SIG-M5 (cell line): ENCODE results near the gene PNPLA2.

Experiments used
- DNase-seq: peaks from one replicate; lab custom pipeline; 2025; lab: John Stamatoyannopoulos, UW

Gene PNPLA2

DNA sequence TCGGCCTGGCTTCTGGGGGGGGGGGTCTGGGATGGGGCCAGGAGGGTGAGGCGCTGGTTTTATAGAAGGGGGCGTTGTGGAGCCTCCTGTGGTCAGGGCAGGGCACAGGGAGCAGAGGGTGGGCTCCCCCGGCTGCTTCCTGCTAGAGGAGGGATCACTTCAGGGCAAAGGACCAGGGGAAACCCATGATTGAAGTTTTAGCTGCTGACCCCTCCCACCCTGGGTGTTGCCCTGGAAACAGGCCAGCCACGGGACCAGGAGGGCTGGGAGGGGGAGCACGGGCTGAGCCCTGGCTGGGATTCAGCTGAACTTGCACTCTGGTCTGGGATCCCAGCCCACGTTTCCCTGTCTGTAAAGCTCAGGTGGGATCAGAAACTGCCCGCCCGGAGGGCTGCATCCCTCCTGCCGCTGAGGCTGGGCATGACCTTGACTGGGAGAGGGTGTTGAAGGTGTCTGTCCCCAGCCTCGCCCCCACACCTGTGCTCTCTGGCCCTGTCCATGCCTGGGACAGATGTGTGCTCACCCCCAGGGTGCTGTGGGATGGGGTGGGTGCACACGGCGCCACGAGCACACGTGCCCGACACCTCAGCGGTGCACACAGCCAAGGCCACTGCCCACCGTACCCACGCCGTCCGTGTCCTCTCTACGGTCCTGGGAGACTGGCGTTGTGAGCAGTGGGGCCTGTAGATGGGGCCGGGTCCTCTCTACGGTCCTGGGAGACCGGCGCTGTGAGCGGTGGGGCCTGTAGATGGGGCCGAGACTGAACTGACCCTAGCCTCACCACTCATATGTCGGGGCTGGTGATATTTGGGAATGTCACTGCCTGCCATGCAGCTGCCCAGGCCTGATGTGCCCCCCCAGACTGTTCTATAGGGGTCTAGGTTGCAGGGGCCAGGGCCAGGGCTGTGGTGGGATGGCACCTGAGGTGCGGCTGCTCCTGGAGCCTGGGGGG is 26.3 kb downstream of the PNPLA2 start:
- DNase-seq, result no peak

DNA sequence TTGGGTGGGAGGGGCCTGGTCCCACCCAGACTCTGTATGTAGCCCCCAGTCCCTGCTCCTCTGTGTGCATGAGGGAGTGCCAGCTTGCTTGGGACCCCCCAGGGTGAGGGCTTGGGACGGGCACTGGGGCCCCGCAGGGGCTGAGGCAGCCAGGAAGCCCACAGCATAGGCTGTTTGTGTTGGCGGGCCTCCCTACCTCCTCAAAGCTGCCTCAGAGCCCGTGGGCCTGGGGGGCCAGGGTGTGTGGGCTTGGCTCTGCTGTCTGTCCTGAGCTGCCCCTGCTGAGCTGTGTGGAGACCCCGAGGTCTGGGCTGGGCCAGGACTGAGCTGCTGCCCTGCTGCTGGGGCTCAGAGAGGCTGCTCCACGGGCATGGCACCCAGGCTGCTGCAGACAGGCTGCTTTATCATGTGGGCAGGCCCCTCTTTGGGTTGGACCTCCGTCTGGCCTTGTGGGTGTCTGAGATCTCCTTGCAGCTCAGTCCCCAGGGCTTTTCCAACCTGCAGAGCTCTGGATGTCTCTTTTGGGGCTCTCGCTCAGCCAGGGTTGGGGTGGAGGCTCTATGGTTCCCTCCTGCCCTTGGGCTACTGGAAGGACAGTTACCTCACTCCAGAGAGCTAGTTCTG is 27.3 kb downstream of the PNPLA2 start:
- no peak for DNase-seq

DNA sequence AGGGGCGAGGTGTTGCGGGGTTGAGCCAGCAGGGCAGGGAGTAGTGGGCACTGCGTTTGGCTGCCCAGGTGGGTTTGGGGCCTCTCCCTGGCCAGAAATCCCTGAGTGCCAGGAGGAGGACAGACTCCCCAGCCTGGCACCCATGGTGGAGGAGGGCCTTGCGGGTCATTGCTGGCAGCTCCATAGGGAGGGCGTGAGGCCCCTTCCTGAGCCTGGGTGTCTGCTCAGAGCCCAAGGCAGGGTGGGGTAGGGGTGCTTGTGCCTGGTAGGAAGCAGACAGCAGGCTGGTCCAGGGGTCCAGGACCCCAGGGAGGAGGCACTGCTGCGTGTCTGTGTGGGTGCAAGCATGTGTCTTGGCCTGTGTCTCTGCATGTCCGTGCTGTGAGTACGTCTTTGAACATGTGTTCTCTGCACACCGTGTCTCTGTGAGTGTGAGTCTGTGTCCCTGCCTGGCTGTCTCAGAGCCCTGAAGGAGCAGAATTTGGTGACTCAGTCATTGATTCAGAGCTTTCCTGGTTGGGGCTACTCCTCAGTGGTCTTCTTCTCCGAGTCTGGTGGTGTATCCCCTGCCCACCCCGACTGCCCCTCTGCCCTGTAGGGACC is 27.9 kb downstream of the PNPLA2 start:
- no peak for DNase-seq

DNA sequence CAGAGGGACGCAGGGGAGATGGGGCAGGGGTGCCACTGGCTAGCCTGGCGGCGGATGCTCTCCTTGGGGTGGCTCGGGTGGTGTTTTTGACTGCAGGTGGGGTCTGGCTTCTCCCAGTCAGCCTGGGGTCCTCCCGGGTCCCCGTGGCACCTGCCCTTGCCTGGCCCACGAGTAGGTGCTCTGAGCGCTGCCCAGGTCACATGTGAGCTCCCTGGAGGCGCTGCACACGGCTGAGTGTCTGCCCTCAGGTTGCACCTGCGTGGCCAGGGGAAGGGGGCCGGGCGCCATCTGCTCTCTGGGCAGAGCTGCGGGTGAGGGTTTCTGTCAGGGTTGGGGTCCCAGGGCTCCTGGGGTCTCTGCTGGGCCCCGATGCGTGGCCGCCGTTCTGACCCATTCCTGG is 29.2 kb downstream of the PNPLA2 start:
- no peak for DNase-seq

DNA sequence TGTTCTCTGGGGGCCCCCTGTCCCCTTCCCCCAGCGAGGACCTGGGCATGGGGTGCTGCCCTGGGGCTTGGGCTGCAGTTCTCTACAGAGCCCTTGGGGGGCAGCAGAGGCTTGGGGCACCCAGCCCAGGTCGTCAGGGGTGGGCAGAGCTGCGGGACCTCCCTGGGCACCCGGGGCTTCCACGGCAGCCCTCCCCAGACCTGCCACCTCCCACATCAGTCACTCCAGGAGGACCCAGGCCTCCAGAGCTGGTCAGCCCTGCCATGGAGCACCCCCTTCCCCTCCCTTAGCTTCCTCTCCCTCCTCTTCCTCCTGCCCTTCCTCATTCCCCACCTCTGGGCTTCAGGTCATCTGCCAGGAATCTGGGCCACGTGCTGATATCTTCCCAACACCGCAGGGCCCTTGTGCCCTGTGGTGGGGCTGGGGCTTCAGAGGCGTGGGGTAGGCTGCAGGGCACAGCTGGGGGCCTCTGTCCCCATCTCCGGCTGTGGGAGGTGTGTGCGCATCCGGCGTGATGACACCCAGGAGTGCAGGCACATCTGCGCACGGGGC is 29.7 kb downstream of the PNPLA2 start:
- no peak for DNase-seq

DNA sequence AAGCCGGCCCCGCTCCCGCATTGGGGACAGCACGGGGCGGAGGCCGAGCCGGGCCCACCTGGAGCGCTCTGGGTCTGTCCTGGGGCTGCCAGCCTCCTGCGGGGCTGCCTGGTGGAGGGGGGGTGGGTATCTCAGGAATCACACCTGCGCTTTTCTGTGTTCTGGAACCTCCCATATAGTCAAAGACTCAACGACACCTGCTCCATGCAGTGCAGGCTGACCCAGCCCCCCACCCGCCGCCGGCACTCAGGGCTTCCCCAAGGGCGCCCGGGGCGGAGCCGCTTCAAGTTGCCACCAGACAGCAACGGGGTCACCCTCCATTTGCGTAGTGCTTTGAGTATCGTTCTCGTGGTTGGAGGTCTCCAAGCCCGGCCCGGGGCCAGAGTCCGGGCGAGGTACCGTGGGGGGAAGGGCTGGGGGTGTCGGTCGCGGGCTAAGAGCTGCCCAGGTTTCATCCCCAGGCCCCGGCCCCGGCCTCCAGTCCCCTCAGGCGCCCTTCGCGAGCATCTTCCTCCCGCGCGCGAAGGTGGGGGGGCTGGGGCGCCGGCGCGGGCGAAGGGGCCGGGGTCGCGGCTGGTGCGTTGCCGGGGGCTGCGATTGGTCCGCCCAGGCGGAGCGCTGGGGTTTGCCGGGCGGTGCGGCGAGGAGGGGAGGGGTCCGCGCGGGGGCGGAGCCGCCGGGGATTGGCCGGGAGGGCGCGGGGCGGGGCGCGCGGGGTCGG is 30.6 kb downstream of the PNPLA2 start:
- DNase-seq, result no peak

DNA sequence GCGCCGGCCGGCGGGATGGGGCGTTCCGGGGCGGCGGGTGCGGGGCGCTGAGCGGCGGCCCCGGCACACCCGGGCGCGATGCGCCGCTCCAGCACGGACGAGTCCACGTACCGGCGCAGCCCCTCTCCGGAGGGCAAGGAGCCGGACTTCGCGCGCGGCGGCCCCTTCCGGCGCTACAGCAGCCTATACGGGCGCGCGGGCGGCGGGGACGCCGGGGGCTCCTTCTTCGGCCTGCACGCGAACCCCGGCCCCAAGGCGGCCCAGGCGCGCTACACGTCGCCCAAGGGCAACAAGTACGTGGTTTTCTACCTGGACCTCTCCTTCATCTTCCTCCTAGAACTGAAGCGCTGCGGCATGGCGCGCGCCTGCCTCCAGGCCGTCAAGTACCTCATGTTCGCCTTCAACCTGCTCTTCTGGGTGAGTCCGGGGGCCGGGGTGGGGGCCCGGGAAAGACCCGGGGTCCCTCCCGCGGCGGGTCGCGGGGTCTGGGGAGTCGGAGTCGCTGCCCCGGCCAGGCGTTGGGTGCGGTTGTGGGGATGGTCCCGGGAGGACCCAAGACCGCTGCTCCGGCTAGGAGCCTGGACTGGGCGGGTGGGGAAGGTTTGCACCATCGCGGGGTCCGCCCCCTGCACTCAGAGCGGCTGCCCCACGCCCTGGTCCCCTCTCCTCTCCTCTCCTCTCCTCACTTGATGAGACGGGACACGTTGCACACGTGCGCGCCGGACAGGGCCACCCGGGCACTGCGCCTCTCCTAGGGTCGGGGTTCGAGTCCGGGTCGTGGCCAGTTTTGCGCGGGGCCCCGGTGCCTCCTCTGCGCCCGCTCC is 31.4 kb downstream of the PNPLA2 start:
- no peak for DNase-seq

DNA sequence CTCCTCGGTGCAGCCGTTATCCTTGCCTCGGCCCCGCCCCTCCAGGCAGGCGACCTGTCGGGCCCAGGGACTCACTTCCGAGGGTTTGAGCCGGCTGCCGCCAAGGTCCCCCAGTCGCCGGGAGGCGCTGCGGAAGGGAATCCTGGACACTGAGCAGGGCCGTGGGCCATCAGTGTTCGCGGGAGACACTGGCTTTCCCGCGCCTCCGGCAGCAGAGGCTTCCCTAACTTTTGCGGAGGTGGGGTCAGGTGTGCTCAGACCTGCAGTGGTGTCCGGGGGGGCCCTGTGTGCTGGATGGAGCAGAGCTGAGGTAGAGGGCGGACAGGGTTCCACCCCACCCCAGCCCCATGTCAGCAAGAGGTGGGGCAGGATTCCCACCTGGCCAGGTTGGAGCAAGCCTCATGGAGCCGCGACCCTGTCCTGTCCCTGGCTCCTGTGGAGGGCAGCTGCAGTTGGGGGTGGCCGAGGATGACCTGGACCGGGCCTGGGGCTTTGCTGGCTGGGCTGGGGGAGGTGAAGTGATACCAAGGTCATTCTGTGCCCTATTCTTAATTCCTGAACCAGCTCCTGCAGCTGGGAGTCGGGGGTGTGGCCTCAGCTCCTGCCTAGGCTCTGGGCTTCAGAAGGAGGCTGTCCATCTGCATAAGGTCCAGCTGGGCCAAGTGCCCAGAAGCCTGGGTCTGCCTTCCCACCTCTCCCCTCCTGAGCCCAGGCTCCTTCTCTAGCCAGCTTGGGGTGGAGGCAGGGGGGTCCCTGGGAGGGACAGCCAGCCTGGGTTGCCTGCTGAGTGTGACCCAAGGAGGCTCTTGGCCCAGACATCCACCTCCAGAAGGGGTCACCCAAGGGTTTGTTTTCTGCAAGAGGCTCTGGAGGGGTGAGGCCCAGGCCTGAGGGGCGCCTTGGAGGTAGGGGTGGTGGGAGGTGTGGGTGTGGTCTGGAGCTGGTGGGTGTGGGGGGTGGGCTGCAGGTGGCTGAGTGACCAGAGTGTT is 32.4 kb downstream of the PNPLA2 start:
- no peak for DNase-seq

DNA sequence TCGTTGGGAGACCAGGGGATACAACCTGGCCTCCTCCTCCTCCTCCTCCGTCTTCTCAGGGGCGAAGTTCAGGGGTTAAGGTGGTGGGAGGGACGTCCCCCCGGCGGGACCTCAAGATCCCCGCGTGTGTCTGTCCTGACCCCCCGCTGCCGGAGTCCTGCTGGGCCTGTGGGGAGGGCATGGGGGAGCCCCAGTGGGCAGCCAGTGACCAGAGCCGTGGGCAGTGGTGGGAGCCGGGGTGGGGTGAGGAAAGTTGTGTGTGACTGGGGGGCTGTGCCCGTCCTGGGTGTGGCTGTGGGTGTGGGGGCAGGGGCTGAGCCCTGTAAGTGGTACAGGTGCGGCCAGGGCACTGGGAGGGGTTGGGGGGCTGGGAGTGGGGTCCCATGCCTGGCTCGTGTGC is 34.0 kb downstream of the PNPLA2 start:
- DNase-seq, result no peak

DNA sequence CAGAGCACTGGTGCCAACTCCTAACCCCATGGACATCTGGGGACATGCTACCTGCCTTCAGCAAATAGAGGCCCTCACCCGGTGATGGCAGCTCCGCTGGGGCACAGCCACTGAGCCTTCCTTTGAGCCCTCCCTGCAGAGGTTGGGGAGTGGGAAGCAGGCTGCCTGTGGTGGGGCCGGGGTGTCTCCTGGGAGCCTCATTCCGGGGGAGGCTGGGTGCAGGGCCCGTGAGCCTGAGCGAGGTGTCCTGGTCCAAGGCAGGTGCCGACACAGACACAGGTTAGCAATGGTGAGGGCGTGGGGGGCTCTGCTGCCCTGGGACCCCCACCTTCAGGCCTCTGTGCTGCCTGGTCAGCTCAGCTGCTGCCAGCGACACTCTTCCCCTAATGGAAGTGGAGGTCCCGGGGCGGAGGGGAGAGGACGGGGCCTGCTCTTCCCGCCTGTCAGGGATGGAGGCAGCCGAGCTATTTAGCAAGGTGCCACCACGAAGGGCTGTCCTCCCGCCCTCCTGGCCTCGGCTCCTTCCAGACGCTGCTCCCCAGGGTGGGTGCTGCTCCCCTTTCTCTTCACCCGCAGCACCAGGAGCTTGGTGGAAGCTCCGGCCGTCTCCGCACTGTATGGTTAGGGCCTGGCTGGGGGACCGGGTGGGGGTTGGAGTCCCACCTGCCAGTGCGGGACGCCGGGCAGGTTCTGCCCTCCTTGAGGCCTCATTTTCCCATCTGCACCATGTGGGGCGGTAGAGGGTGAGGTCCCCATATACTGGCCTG is 35.2 kb downstream of the PNPLA2 start:
- DNase-seq, result no peak

DNA sequence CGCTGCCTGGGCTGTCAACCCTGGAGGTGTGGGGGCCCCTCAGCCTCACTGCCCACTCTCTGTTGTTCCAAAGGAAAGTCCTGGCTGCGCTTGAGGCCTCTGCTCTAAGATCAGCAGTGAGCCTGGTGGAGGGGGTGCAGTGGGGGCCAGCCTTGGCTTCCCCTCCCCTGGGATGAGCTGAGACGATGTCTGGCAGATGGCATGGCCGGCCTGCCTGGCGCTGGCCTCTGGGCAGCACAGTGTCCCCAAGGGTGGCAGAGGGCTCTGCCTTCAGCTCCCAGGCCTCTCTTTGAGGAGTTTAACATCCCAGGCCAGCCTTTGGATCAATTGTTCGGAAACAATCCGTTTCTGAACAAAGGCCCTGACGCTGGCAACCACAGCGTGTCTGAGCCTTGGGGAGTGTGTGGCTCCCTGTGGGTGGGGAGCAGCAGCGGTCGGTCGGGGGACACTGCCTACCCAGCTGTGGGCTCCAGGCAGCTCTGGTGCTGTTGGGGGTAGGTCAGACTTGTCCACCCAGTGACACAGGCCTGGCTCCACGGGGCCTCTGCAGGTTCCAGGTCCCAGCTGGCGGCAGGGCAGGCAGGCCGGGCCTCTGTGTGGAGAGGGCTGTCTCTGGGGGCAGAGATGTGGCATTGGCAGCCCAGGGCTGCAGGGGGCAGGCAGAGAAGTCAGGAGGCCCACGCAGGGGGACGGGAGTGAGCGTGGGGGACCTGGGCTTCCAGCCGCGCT is 36.1 kb downstream of the PNPLA2 start:
- no peak for DNase-seq

DNA sequence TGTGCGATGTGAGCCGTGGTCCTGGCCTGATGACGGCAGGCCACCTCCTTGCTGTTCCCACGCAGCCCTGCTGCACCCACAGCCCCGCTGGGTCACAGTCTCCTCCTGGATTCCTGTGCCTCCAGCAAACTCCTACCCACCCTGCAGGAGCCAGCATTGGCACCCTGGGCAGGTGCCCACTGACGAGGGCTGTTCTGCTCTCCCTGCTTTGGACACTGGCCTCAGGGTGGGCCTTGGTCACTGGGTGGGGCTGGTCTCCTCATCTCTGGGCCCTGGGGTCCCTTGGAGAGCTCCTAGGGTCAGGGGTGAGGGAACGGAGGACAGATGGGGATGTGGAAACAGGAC is 36.6 kb downstream of the PNPLA2 start:
- DNase-seq, result no peak

DNA sequence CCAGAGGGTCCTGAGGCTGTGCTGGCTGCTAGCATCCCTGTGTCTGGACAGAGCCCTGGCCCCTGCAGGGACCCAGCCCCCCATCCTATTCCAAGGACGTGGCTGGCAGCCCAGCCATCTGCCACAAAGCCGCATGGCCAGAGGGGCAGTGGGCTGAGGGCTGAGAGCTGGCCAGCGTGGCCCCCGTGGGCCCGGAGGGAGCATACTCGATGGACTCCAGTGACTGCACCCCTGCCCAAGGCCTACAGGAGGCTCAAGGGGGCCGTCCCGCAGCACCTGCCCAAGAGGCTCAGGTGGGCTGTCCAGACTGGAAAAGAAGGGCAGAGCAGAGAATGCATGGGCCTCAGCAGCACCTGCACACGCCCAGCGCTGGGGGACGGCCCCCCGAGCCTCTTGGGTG is 37.1 kb downstream of the PNPLA2 start:
- no peak for DNase-seq

DNA sequence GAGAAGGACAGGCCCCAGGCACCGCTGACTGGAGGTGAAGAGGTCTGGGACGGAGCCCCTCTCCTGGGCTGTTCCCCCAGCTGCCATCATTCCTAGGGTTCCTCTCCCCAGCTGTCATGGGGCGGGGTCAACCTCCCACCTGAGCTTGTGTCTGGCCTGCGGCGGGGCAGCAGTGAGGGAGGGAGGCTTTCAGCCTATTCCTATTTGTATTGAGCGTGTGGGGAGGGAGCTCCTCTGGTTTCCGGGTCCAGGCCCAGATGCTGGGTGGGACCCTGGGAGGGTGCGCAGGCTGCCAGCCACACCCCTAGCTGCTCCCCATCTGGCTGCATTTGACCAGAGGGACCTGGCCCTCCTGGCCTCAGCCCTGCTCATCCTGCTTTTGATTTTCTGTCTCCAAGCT is 37.7 kb downstream of the PNPLA2 start:
- no peak for DNase-seq

DNA sequence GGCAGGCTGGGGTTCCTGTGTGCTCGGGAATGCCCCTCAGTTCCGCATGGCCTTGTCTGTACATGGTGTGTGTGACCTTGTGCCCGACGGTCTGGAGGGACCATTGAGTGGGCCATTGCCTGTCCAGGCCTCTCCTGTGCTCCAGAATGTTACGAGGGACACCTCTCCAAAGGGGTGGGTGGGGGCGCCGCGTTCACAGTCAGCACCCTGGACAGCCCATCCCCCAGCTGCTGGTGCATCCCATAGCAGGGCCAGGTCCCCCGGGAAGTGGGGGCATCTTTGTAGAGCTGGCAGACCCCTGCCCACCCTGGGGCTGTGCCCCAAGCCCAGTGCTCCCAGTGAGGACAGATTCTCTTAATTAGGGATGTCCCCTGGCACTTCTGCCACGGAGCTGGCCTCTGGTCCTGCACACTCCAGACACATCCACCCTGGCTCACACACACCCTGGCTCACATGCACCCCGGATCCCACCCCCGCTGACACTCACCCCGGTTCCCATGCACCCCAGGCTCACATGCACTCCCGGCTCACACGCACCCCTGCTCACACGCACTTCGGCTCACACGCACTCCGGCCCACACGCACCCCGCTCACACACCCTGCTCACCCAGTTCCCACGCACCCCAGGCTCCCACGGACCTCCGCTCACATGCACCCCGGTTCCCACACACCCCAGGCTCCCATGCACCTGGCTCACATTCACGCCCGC is 39.5 kb downstream of the PNPLA2 start:
- no peak for DNase-seq

DNA sequence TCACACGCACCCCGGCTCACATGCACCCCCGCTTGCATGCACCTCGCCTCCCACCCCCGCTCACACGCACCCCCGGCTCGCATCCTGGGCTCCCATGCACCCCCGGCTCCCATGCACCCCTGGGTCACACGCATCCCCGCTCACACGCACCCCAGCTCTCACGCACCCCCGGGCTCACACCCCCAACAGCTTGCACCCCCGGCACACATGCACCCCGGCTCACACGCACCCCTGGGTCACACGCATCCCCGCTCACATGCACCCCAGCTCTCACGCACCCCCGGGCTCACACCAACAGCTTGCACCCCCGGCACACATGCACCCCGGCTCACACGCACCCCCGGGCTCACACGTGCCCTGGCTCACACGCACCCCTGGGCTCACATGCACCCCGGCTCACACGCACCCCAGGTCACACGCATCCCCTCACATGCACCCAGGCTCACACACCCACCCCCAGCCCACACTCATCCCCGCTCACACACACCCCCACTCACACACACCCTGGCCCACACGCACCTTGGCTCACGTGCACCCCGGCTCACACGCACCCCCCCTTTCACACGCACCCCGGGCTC is 40.1 kb downstream of the PNPLA2 start:
- DNase-seq, result no peak

DNA sequence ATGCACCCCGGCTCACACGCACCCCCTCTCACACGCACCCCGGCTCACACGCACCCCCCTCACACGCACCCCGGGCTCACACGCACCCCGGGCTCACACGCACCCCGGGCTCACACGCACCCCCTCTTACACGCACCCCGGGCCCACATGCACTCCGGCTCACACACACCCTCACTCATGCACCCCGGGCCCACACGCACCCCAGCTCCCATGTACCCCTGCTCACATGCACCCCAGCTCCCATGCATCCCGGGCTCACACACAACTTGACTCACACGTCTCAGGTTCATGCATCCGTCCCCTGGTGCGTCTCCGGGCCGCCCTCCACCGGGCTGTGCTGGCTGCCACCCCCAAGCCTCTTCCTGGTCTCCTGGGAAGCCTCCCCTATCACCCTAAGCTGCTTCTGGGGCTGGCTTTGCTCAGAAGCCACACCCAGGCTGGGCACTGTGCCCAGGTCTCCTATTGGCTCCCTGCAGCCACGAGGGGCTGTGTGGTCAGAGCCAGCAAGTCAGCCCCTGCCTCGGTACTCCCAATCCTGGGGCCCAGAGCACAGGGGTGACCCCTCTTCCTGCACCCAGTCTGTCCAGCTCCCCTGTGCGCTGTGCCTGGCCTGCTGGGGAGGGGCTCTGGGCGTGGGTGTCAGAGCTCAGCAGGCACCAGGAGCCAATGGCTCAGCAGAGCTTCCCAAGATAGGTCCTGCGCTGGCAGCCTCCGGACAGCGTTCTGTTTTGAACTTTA is 40.8 kb downstream of the PNPLA2 start:
- no peak for DNase-seq
